Esophagus squamous epithelium (tissue), 4 donors: ENCODE results near the gene FSHR.

Source experiments
- POLR2A ChIP-seq, 4 donors: fragments of 450-650 bp; IDR thresholded peaks; one replicate each; pipeline ENCODE4 v1.6.1; 2017; ENCODE audit warnings: antibody characterized with exemption in 4 of 4, mild to moderate bottlenecking in 4 of 4, moderate library complexity in 3 of 4
- TF ChIP-seq, protein P1 (sequence below), 6 experiments: fragments of 450-650 bp in 4 of 6; fragments of 200-600 bp in 2 of 6; sonication (generic) in 2 of 6; IDR thresholded peaks; one replicate each; pipeline ENCODE4 v1.5.1; 2016 to 2019; ENCODE audit warnings: antibody characterized with exemption in 6 of 6, mild to moderate bottlenecking in 4 of 6, moderate library complexity in 4 of 6

DNA sequence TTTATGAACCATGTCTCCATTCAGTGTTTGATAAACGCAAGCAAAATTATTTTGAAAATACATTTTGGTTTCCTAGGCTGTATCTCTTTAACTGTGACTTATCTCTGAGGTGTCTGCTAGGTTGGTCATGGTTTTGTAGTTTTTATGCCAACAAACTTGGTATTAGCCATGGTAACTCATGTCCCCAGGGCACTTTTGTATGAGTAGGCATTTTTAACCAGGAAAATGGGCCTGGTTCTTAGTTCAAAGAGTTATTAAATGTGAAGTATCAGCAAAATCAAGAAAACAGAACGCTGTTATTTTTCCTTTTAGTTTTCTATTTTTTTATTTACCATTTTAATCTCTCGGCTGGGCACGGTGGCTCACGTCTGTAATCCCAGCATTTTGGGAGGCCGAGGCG lies 219.5 kb downstream of the FSHR start:
- no peak for TF ChIP-seq POLR2A (IDR thresholded peaks at IDR 0.05)
- TF ChIP-seq, protein P1, sequence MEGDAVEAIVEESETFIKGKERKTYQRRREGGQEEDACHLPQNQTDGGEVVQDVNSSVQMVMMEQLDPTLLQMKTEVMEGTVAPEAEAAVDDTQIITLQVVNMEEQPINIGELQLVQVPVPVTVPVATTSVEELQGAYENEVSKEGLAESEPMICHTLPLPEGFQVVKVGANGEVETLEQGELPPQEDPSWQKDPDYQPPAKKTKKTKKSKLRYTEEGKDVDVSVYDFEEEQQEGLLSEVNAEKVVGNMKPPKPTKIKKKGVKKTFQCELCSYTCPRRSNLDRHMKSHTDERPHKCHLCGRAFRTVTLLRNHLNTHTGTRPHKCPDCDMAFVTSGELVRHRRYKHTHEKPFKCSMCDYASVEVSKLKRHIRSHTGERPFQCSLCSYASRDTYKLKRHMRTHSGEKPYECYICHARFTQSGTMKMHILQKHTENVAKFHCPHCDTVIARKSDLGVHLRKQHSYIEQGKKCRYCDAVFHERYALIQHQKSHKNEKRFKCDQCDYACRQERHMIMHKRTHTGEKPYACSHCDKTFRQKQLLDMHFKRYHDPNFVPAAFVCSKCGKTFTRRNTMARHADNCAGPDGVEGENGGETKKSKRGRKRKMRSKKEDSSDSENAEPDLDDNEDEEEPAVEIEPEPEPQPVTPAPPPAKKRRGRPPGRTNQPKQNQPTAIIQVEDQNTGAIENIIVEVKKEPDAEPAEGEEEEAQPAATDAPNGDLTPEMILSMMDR (IDR thresholded peaks at IDR 0.05): no peak
